Duodenal mucosa (tissue), 2 donors: Measurements from ENCODE around the gene GPR32.

Source experiments
- H3K27ac ChIP-seq: one replicate; pipeline ENCODE4 v1.7.0; 2013; ENCODE audit warnings: low read depth, low read length
- H3K27me3 ChIP-seq, 2 donors: one replicate each; pipeline ENCODE4 v1.7.0; 2013; ENCODE audit warnings: low read length in 2 of 2, control low read depth in 1 of 2; ENCODE audit not compliant: insufficient read depth in 2 of 2, control insufficient read depth in 1 of 2
- H3K36me3 ChIP-seq, 2 donors: one replicate each; pipeline ENCODE4 v1.7.0; 2013; ENCODE audit warnings: low read length in 2 of 2, control low read depth in 1 of 2; ENCODE audit not compliant: insufficient read depth in 2 of 2, control insufficient read depth in 1 of 2
- H3K4me1 ChIP-seq, 2 donors: one replicate each; pipeline ENCODE4 v1.7.0; 2013; ENCODE audit warnings: low read length in 2 of 2, control low read depth in 1 of 2; ENCODE audit not compliant: insufficient read depth in 2 of 2, control insufficient read depth in 1 of 2
- H3K4me3 ChIP-seq, 2 donors: one replicate each; pipeline ENCODE4 v1.7.0; 2013; ENCODE audit warnings: low read length in 2 of 2, low read depth in 1 of 2
- H3K9ac ChIP-seq, 2 donors: one replicate each; pipeline ENCODE4 v1.7.0; 2013; ENCODE audit warnings: low read length in 2 of 2, low read depth in 1 of 2
- H3K9me3 ChIP-seq, 2 donors: one replicate each; pipeline ENCODE4 v1.7.0; 2013; ENCODE audit warnings: low read length in 2 of 2, control low read depth in 1 of 2; ENCODE audit not compliant: control insufficient read depth in 1 of 2

GPR32 gene

DNA sequence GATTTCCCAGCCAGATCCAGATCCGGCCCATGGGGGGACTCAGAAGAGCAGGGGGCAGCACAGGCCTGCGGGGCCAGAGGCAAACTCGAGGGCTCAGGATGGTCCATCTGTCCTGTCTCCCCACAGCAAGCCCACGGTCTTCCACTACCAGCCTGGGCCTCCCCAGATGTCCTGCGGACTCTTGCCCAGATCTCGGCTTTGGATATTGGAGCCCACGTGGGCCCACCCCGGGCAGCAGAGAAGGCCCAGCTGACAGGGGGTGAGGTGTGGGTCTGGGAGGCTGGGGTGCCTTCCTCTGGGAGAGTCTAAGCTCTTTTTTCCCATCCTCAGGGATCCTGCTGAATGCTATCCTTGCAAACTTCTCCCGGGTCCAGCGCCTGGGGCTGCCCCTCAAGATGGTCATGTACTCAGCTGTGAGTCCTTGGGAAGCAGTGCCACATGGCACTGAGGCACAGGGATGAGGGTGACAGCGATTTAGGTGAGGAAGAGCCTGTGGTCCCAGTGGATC, 23.3 kb downstream of the GPR32 start:
- no peak overlapping the region for H3K4me3 ChIP-seq
- H3K36me3 ChIP-seq, result peaks cover 10 to 19% of the 10 kb centered on the region in 2 donors
- H3K9ac ChIP-seq, result no peak overlapping the region

DNA sequence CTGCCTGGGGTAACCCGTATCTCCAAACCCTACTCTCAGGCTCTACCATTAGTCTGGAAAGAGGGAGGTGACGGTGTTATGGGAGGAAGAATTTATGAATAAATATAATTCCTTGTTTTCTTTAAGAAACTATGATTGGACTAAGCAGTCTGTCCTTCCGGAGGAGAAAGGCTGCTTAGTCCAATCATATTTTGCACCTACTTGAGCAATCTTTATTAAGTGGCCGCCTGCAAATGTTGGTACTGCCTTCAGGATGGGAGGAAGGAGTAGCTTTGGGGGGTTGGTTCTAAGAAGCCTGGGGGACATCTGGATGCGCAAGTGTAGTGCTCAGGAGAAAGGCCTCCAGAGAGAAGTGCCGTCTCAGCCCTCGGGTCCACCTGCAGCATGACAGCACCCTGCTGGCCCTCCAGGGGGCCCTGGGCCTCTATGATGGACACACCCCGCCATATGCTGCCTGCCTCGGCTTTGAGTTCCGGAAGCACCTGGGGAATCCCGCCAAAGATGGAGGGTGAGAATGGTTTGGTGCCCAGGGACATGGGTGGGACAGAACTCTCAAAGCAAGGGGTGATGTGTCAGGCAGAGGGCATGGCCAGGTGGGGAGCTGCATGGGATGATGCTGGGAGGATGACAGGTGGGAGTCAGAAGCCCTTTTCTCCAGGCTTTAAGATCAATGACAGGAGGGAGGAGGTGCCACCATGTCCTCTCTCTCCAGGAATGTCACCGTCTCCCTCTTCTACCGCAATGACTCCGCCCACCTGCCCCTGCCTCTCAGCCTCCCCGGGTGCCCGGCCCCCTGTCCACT, 24.0 kb downstream of the GPR32 start:
- Histone ChIP-seq H3K36me3 (peaks cover 10 to 26% of the 10 kb centered on the region in 2 donors), H3K4me1 (peaks cover 0 to 5% of the 10 kb centered on the region in 2 donors), H3K4me3 (no peak overlapping the region), H3K27me3 (peaks cover 5 to 6% of the 10 kb centered on the region in 2 donors), H3K9me3 (no peaks in the 10 kb centered on the region), H3K27ac (no peak overlapping the region), H3K9ac (no peak overlapping the region)

More for the DNA sequence above, 23.3 kb downstream of the GPR32 start:
- Histone ChIP-seq H3K9me3 (no peaks in the 10 kb centered on the region), H3K27me3 (peaks cover 5 to 6% of the 10 kb centered on the region in 2 donors), H3K27ac (no peak overlapping the region), H3K4me1 (peaks cover 0 to 5% of the 10 kb centered on the region in 2 donors)

GRCh38 chr19:50794876-50795663, 24.8 kb downstream of the GPR32 start:
- no peak overlapping the region for H3K9ac ChIP-seq
- peaks cover 5 to 6% of the 10 kb centered on the region in 2 donors for H3K27me3 ChIP-seq
- no peak overlapping the region for H3K4me3 ChIP-seq
- H3K9me3 ChIP-seq, result no peaks in the 10 kb centered on the region
- H3K36me3 ChIP-seq, result peaks cover 10 to 28% of the 10 kb centered on the region in 2 donors
- no peak overlapping the region for H3K27ac ChIP-seq
- peaks cover 0 to 5% of the 10 kb centered on the region in 2 donors for H3K4me1 ChIP-seq

- H3K36me3 ChIP-seq, result peaks cover 11 to 29% of the 10 kb centered on the region in 2 donors
- no peaks in the 10 kb centered on the region for H3K9me3 ChIP-seq
These were observed 25.4 kb downstream of the GPR32 start for GRCh38 chr19:50795664-50796073.

GRCh38 chr19:50796128-50796633, 25.9 kb downstream of the GPR32 start:
- H3K27me3 ChIP-seq, result peaks cover 5 to 6% of the 10 kb centered on the region in 2 donors
- no peak overlapping the region for H3K27ac ChIP-seq
- no peak overlapping the region for H3K9ac ChIP-seq
- no peaks in the 10 kb centered on the region for H3K9me3 ChIP-seq
- H3K4me1 ChIP-seq, result peaks cover 0 to 5% of the 10 kb centered on the region in 2 donors
- H3K36me3 ChIP-seq, result peaks cover 16 to 34% of the 10 kb centered on the region in 2 donors
- no peak overlapping the region for H3K4me3 ChIP-seq

More at GRCh38 chr19:50795664-50796073, 25.4 kb downstream of the GPR32 start:
- H3K4me3 ChIP-seq, result no peak overlapping the region
- H3K27me3 ChIP-seq, result peaks cover 5 to 6% of the 10 kb centered on the region in 2 donors
- peaks cover 0 to 5% of the 10 kb centered on the region in 2 donors for H3K4me1 ChIP-seq
- H3K9ac ChIP-seq, result no peak overlapping the region
- no peak overlapping the region for H3K27ac ChIP-seq

DNA sequence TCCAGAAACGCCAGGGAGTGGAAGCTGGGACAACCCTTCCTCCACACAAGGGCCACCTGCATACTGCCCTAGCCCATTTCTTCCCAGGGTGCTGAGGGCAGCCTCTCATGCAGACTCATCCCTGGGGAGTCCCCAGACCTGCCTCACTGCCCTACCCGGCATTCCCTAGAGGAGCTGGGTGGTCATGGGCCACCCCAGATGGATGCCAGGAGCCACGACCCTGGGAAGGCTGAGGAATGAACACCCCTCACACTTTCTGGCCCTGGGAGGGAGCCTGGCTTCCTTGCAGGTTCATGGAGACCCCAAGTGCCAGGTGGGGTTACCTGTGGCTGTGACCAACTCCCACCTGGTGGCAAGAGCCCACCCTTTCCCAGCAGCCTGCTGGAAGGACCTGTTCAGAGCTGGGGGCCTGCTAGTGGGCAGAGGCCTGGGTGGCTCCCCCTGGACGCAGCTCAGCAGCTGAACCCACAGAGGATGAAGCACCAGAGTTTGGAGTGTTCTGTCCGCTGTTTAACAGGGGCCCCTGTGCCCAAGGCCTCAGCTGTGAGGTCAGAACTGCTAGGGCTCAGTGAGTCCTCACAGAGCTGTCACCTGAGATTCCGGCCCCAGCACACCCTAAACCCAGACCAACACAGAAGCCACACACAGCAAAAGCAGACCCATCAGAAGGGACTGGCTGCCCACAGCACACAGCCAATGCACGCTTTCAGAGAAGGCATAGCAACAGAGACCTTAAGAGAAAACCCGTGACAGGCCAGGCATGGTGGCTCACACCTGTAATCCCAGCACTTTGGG, 26.6 kb downstream of the GPR32 start:
- H3K27me3 ChIP-seq, result peaks cover 0 to 6% of the 10 kb centered on the region in 2 donors
- H3K9me3 ChIP-seq, result no peaks in the 10 kb centered on the region
- no peak overlapping the region for H3K4me3 ChIP-seq
- H3K27ac ChIP-seq, result no peak overlapping the region
- H3K9ac ChIP-seq, result no peak overlapping the region
- H3K4me1 ChIP-seq, result no peaks in the 10 kb centered on the region
- H3K36me3 ChIP-seq, result peaks cover 17 to 36% of the 10 kb centered on the region in 2 donors

GRCh38 chr19:50797429-50797780, 27.1 kb downstream of the GPR32 start:
- Histone ChIP-seq H3K36me3 (peaks cover 17 to 40% of the 10 kb centered on the region in 2 donors), H3K9me3 (no peaks in the 10 kb centered on the region), H3K9ac (no peak overlapping the region), H3K4me1 (peaks cover 0 to 4% of the 10 kb centered on the region in 2 donors), H3K4me3 (no peak overlapping the region), H3K27me3 (peaks cover 0 to 1% of the 10 kb centered on the region in 2 donors), H3K27ac (no peak overlapping the region)

DNA sequence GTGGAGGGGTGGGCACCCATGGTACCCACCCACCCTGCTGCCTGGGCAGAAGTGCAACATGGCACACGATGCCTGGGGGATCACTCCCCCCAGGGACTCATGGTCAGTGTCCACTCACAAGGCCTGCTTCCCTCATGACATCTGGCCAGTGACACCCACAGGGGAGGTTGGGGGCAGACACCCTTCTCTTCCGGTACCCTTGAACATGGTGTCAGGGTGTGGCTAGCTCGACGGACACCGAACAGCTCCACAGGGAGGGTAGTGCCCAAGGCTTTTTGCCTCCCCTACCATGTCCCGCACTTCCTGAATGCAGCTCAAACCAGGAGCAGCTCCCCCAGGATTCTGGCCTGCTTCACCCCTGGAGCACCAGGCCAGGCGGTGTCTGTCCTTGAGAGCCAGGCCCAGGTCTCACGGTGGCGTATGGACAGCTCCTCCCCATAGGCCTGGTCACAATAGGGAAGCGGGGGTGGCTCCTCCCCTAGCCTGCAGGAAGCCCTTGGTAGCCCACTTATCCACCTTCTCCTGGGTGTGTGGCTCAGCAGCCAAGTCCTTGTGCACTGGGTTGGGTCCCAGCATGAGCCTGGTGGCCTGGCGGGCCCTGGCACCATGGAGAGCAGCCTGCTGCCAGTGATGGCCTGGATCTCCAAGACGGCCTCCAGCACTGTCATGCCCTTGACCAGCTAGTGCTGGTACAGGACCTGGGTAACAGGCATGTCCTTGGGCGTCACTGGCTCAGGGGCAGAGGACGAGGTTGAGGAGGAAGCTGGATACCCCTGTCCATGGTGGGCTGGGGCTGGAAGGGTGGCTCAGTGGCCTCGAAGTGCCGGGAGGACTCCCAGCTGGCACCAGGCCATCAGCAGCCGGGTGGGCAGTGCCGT, 27.8 kb downstream of the GPR32 start:
- H3K4me1 ChIP-seq, result peaks cover 5 to 8% of the 10 kb centered on the region in 2 donors
- no peak overlapping the region for H3K27ac ChIP-seq
- no peaks in the 10 kb centered on the region for H3K27me3 ChIP-seq
- peaks cover 17 to 40% of the 10 kb centered on the region in 2 donors for H3K36me3 ChIP-seq
- no peak overlapping the region for H3K4me3 ChIP-seq
- no peak overlapping the region for H3K9ac ChIP-seq
- no peaks in the 10 kb centered on the region for H3K9me3 ChIP-seq
